Thymus (tissue), 11 donors: ENCODE measurements around the gene TKFC. TPM values are rescaled to one million over a fixed set of nuclear protein-coding genes. Genes with fewer than 3 reads are reported as not detected.

Source experiments
- DNase-seq, 9 donors: peaks; one replicate each; pipeline ENCODE4 v3.0.0-alpha.2; 2013; ENCODE audit warnings: low spot score in 9 of 9, low read depth in 6 of 9, missing footprints in 1 of 9
- H3K27ac ChIP-seq, 2 donors: one replicate each; pipeline ENCODE4 v1.5.1; 2013; ENCODE audit warnings: control low read depth in 1 of 2, low read depth in 1 of 2, low read length in 1 of 2, mild to moderate bottlenecking in 1 of 2, moderate library complexity in 1 of 2
- H3K27me3 ChIP-seq, 2 donors: one replicate each; pipeline ENCODE4 v1.5.1; 2013; ENCODE audit warnings: low read length in 1 of 2; ENCODE audit not compliant: control insufficient read depth in 2 of 2, insufficient read depth in 1 of 2
- H3K36me3 ChIP-seq, 2 donors: one replicate each; pipeline ENCODE4 v1.5.1; 2013; ENCODE audit warnings: low read length in 1 of 2, mild to moderate bottlenecking in 1 of 2, moderate library complexity in 1 of 2; ENCODE audit not compliant: control insufficient read depth in 2 of 2, insufficient read depth in 2 of 2
- H3K4me1 ChIP-seq, 2 donors: one replicate each; pipeline ENCODE4 v1.5.1; 2013; ENCODE audit warnings: low read length in 2 of 2; ENCODE audit not compliant: control insufficient read depth in 2 of 2, insufficient read depth in 2 of 2
- H3K4me3 ChIP-seq, 2 donors: one replicate each; pipeline ENCODE4 v1.5.1; 2013; ENCODE audit warnings: low read length in 2 of 2, control low read depth in 1 of 2, mild to moderate bottlenecking in 1 of 2
- H3K9me3 ChIP-seq, 2 donors: one replicate each; pipeline ENCODE4 v1.5.1; 2013; ENCODE audit warnings: low read length in 1 of 2, mild to moderate bottlenecking in 1 of 2; ENCODE audit not compliant: control insufficient read depth in 2 of 2, insufficient read depth in 1 of 2
- WGBS: extraction: QIAGEN DNeasy Blood & Tissue Kit; methylation state at CpG from one replicate; pipeline ENCODE4 v1.1.7; 2013; 5-methylcytosine and 5-hydroxymethylcytosine counted together
- polyA plus RNA-seq: library from polyadenylated mRNA; stranded (reverse); fragments of 200-250 nt; gene quantifications from one replicate; pipeline ENCODE4 v1.2.3, GENCODE V29; 2013
- total RNA-seq: library from RNA; stranded (reverse); fragments of 120-200 nt; gene quantifications from one replicate; pipeline ENCODE4 v1.2.4, GENCODE V29; 2013
- donor health status: healthy.

The TKFC gene
- total and polyA plus RNA-seq, 2 donors: 19.8 to 47.4 TPM

DNA sequence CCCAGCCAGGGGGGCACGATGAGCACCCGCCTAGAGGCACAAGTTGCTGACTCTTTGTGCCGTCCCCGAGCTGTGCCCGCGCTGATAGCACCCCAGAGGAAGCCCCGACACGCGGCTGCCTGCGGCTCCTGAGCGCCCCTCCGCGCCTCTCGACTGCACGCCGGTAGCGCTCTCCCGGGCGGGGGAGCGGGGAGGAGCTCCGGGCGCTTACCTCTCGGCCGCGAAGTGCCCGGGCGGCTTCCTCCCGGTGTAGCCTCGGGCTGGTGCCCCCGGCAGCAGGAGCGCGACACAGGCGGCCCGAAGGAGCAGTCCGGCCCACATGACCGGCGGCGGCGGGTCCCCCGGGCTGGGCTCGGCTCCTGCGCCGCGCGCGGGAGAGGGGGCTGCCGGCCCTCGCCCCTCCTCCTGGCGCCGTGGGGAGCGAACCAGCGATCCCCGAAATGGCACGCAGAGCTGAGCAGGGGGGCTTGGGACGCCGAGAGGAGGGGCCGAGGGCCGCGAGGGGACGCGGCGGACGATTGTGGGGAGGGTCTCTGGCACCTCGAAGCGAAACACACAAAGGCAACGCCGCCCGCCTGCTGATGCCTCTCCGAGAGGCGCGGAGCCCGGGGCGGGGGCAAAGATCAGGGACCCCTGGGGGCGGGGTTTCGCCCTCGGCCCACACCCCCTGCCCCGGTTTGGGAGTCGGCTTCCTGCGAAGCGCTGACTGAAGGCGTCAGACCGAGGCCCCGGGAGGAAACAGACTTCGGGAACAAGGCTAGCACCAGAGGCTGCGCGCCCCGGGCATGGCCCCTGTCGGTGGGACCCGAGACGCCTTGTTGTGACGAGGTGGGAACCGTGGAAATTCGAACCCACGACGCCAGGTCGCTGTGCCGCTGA is 38.1 kb upstream of the TKFC start, which contains the start of gene VWCE:
Gene VWCE (minus strand): TSS at position 600 of the 879 bp plus-strand sequence. CDS start 279 bp downstream, at position 321.
- peaks cover 10 to 32% of the 10 kb centered on the region in 2 donors for H3K4me1 ChIP-seq
- peaks cover 16 to 21% of the 10 kb centered on the region in 2 donors for H3K36me3 ChIP-seq
- peak in 8 of 9 donors; percentile 45 to 88 (median 70) for DNase-seq
- H3K27me3 ChIP-seq: peaks cover 0 to 17% of the 10 kb centered on the region in 2 donors
- under 1% methylated on average over 97 of the region's 97 CpGs for WGBS
- peak within 1 kb of the TSS; percentile 55 to 69 for H3K27ac ChIP-seq
- peaks cover 0 to 2% of the 10 kb centered on the region in 2 donors for H3K9me3 ChIP-seq
- peak within 1 kb of the TSS; percentile 64 to 84 for H3K4me3 ChIP-seq

DNA sequence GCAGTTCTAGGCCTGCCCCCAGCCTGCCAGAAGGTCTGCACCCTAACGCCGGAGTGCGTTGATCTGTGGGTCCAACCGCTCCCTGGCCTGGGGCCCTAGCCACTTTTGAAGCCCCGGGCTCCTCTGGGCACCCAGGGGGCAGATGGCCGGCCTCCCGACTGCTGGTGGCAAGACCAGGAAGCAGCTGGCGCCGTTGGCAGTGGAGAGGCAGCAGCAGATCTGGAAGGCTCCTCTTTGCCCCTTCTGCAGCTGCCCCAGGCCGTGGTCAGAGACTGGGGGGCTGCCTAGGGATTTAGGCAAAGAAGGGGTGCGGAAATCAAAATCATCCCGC is 37.5 kb upstream of the TKFC start:
- Histone ChIP-seq H3K27me3 (peaks cover 0 to 17% of the 10 kb centered on the region in 2 donors), H3K9me3 (peaks cover 0 to 2% of the 10 kb centered on the region in 2 donors), H3K4me3 (peak overlapping the region; percentile 64 to 84), H3K27ac (peak overlapping the region; percentile 55 to 62), H3K36me3 (peaks cover 22 to 27% of the 10 kb centered on the region in 2 donors), H3K4me1 (peaks cover 10 to 32% of the 10 kb centered on the region in 2 donors)
- WGBS: 48% methylated on average over 12 of the region's 12 CpGs
- DNase-seq: no peak

DNA sequence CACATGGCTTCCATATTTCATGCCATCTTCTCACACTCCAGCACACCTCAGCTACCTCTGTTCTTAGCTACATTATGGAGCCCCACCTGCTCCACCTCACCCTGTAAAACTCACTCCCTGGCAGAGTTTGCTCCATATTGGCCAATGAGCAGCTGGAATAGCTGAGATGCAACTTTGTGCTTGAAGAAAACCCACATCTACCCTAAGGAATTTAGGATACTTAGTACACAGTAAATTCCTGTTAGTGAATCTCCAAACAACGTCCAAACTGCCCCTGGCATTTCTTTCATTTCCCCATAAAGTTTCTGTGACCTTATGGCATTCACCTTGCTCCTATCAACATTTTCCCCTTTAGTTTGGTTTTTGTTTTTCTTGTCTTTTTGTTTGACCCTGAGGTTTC is 35.7 kb upstream of the TKFC start:
- Histone ChIP-seq H3K36me3 (peaks cover 39% of the 10 kb centered on the region in 2 donors), H3K4me1 (peaks cover 10 to 32% of the 10 kb centered on the region in 2 donors), H3K27ac (peak overlapping the region in 1 of 2 donors; percentile 26), H3K4me3 (no peak overlapping the region), H3K9me3 (no peaks in the 10 kb centered on the region), H3K27me3 (peaks cover 0 to 17% of the 10 kb centered on the region in 2 donors)
- no peak for DNase-seq
- WGBS: 93% methylated on average over 1 of the region's 1 CpG

DNA sequence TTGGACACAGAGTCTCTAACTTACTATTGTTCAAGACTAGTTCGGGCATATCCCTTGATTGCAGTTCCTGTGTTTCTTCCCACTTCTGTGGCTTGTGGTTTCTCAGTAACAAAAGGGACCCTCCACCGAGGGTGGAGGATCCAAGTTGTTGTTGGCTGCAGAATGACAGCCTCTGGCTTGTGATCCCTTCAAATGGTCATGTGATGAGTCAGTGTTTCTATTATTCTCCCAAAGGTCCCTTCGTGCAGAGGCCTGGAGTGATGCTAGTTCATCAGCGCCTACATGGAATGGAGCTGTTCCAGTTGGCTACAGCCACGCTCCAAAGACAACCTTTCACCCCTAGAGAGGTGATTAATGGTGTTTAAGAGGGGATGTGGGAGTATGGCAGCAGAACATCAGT is 35.3 kb upstream of the TKFC start:
- Histone ChIP-seq H3K9me3 (no peaks in the 10 kb centered on the region), H3K4me3 (no peak overlapping the region), H3K4me1 (peaks cover 10 to 32% of the 10 kb centered on the region in 2 donors), H3K27me3 (peaks cover 0 to 17% of the 10 kb centered on the region in 2 donors), H3K36me3 (peaks cover 43% of the 10 kb centered on the region in 2 donors), H3K27ac (no peak overlapping the region)
- peak in 1 of 9 donors; percentile 27 for DNase-seq
- 58% methylated on average over 5 of the region's 5 CpGs for WGBS

DNA sequence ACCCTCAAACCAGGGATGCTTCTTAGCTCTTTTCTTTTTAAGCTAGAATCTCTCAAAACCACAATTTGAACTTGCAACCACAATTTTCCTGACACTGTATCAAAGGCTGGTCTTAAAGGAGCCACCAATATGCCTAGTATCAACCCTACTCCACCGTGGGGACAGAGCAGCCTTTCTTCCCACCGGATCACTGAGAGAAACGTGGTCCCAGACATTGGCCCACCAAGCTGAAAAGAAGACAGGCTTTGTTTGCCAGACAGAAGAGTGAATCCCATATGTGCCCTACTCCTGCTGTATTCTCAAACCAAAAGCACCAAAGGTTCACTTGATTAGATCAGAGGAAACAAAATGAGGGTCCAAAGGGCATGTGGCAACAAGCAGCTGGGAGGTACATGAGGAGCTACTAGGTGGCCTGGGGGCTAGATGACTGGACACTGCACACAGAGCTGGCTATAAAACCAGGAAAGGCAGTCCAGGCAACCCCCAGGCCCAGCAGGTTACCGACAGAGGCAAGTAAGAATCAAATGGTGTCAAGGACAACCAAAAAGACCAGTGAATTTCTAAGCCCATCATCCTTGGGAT is 34.3 kb upstream of the TKFC start:
- WGBS: 85% methylated on average over 4 of the region's 4 CpGs
- DNase-seq: no peak
- H3K36me3 ChIP-seq: peaks cover 52 to 53% of the 10 kb centered on the region in 2 donors

DNA sequence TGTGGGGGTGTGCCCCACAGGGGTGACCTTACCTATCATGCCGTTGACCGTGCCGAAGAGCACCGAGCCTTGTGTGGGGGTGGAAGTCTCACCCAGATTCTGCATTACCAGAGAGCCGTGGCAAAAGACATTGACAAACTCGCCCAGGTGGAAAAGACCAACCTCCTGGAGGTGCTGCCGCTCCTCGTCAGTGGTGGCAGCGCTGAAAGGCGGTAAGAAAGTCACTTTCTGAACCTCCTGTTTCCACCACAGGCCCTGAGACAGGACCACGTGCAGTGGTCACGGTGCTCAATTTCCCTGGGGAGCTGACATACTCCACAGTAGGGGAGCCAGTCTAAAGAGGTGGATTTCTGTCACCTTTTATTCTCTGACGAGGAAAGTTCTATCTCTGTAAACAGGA is 30.5 kb upstream of the TKFC start:
- WGBS: 99% methylated on average over 13 of the region's 13 CpGs
- Histone ChIP-seq H3K4me1 (peaks cover 3 to 7% of the 10 kb centered on the region in 2 donors), H3K4me3 (no peak overlapping the region), H3K9me3 (no peaks in the 10 kb centered on the region), H3K27ac (no peak overlapping the region), H3K27me3 (no peaks in the 10 kb centered on the region), H3K36me3 (peaks cover 84 to 85% of the 10 kb centered on the region in 2 donors)
- DNase-seq: no peak

More for the DNA sequence above, 34.3 kb upstream of the TKFC start:
- H3K4me1 ChIP-seq: peaks cover 10 to 26% of the 10 kb centered on the region in 2 donors
- peaks cover 0 to 12% of the 10 kb centered on the region in 2 donors for H3K27me3 ChIP-seq
- peak overlapping the region; percentile 1 to 30 for H3K27ac ChIP-seq
- H3K4me3 ChIP-seq: no peak overlapping the region
- H3K9me3 ChIP-seq: no peaks in the 10 kb centered on the region

DNA sequence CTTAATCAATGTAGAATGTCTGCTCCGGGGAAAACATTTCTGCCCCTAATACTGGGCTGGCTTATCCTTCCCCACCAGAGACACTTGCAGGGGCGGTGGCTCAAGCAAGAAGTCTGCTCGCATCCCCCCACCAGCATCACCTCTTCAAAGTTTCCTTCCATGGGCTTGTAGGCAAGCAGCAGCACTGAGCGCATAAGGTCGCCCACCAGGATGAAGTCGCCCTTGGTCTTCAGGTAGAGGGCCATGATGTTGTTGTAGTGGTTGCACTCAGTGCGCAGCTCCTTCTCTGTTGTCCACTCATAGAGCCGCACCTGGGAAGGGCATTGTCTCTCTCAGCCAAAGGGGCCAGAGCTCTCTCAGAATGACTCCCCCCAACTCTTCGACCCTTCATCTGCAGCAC is 29.3 kb upstream of the TKFC start:
- Histone ChIP-seq H3K27ac (no peak overlapping the region), H3K4me1 (peaks cover 3% of the 10 kb centered on the region in 2 donors), H3K27me3 (no peaks in the 10 kb centered on the region), H3K36me3 (peaks cover 93 to 94% of the 10 kb centered on the region in 2 donors), H3K9me3 (no peaks in the 10 kb centered on the region), H3K4me3 (no peak overlapping the region)
- no peak for DNase-seq
- WGBS: 98% methylated on average over 9 of the region's 9 CpGs

DNA sequence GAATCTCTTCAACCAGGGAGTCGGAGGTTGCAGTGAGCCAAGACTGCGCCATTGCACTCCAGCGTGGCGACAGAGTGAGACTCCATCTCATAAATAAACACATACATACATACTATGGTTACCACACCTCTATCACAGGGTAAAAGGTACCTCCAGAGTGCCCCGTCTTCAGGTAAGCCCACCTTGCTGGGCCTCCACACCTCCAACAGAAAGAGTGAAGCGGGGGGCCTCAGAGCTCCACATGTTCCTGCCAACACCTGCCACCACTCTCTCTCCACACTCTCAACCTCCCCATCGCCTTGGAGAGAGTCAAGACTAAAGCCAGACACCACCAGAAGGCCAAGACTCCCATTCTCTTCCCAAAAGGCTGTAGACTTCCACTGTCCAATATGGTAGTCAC is 27.6 kb upstream of the TKFC start:
- H3K36me3 ChIP-seq: peaks cover 93 to 94% of the 10 kb centered on the region in 2 donors
- 98% methylated on average over 7 of the region's 7 CpGs for WGBS

DNA sequence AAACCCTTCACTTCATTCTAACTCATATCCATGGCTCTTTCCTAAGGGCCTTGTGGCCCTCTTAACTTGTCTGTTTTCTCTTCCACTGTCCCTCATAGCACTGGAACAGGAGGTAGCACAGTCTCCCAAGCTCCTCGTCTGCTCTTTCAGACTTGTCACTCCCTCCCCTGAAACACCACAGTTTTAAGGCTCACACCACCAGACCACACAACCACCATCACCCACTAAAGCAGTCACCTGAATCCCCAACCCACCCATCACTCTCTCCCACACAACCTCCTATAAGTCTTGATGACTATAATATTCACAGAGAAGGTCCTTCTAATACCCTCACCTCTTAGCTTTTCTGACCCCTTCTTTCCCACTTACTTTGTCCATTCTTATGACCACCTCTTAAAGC is 26.8 kb upstream of the TKFC start:
- Histone ChIP-seq H3K4me3 (no peak overlapping the region), H3K4me1 (no peaks in the 10 kb centered on the region), H3K9me3 (no peaks in the 10 kb centered on the region), H3K27ac (no peak overlapping the region), H3K36me3 (peaks cover 93% of the 10 kb centered on the region in 2 donors), H3K27me3 (no peaks in the 10 kb centered on the region)
- 92% methylated on average over 1 of the region's 1 CpG for WGBS
- DNase-seq: no peak

More for the DNA sequence above, 27.6 kb upstream of the TKFC start:
- DNase-seq: no peak
- no peaks in the 10 kb centered on the region for H3K9me3 ChIP-seq
- H3K4me3 ChIP-seq: no peak overlapping the region
- H3K27me3 ChIP-seq: no peaks in the 10 kb centered on the region
- no peak overlapping the region for H3K27ac ChIP-seq
- no peaks in the 10 kb centered on the region for H3K4me1 ChIP-seq
